ENCODE measurements around the gene SH3PXD2B.

DNA sequence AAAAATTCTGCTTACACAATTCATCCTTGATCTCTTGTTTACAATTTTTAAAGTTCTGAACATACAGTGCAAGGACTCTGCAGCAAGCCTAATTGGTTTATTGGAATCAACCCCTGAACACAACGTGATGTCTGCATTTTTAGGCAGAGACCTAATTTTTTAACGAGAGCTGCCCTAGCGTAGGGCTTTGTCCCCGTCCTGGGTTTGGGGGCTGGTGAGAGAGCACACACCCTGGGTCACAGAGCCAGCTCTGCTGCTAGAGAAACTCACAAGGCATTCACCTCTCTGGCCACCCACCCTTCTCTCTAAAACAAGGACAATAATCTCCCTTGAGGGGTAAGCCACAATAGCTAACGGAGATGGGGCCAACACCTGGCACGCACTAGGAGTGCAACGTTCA, 28.2 kb downstream of the SH3PXD2B start:
- TF ChIP-seq, protein P1, sequence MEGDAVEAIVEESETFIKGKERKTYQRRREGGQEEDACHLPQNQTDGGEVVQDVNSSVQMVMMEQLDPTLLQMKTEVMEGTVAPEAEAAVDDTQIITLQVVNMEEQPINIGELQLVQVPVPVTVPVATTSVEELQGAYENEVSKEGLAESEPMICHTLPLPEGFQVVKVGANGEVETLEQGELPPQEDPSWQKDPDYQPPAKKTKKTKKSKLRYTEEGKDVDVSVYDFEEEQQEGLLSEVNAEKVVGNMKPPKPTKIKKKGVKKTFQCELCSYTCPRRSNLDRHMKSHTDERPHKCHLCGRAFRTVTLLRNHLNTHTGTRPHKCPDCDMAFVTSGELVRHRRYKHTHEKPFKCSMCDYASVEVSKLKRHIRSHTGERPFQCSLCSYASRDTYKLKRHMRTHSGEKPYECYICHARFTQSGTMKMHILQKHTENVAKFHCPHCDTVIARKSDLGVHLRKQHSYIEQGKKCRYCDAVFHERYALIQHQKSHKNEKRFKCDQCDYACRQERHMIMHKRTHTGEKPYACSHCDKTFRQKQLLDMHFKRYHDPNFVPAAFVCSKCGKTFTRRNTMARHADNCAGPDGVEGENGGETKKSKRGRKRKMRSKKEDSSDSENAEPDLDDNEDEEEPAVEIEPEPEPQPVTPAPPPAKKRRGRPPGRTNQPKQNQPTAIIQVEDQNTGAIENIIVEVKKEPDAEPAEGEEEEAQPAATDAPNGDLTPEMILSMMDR (IDR thresholded peaks at IDR 0.05): no peak
- no peak for TF ChIP-seq POLR2A (IDR thresholded peaks at IDR 0.05)

All from upper lobe of left lung (tissue), 4 donors.